ENCODE results near the gene CALCOCO1. TPM values are rescaled to one million over a fixed set of nuclear protein-coding genes. Genes with fewer than 3 reads are reported as not detected.
"Not testable (repeated sequence)": the region's sequence is repeated elsewhere in the genome, so short reads cannot be mapped to it uniquely, and the experiment has no call there.

CALCOCO1 gene
- total RNA-seq, 3 donors from 2014 or later (not counting 1 experiment from before 2014, with no cell fraction given): 215 to 256 (median 226) TPM

DNA sequence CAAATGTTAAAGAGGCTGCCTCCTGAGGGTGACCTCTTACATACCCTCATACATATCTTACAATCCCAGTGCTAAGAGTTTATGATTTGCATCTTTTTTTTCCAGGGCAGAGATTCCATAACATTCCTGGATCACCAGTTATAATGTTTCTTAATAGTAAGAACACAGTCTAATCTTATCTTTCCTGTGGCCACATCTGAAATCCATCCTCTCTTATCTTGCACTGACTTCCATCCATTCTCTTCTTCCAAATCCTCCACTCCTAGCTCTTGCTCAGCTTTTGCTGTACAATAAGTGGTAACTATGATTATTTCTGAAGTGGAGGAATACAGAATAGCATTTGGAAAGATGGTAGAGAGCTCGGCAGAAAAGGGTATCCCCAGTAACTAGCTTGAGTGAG lies 6.3 kb downstream of the CALCOCO1 start:
- H3K4me3 ChIP-seq (ENCODE audit: low read length): no peak overlapping the region
- no peak for DNase-seq
- TF ChIP-seq, protein P1, sequence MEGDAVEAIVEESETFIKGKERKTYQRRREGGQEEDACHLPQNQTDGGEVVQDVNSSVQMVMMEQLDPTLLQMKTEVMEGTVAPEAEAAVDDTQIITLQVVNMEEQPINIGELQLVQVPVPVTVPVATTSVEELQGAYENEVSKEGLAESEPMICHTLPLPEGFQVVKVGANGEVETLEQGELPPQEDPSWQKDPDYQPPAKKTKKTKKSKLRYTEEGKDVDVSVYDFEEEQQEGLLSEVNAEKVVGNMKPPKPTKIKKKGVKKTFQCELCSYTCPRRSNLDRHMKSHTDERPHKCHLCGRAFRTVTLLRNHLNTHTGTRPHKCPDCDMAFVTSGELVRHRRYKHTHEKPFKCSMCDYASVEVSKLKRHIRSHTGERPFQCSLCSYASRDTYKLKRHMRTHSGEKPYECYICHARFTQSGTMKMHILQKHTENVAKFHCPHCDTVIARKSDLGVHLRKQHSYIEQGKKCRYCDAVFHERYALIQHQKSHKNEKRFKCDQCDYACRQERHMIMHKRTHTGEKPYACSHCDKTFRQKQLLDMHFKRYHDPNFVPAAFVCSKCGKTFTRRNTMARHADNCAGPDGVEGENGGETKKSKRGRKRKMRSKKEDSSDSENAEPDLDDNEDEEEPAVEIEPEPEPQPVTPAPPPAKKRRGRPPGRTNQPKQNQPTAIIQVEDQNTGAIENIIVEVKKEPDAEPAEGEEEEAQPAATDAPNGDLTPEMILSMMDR (IDR thresholded peaks at IDR 0.05): no peak
- H3K9me3 Mint-ChIP-seq: no peaks in the 10 kb centered on the region
- H3K4me1 ChIP-seq (ENCODE audit: control insufficient read depth, insufficient read depth, low read length): peaks cover 4% of the 10 kb centered on the region
- H3K27me3 ChIP-seq (ENCODE audit: control insufficient read depth, insufficient read depth, low read length): no peaks in the 10 kb centered on the region
- no peak overlapping the region for H3K27ac ChIP-seq (ENCODE audit: low read length)
- no peak overlapping the region for H3K27ac Mint-ChIP-seq
- no peak for ATAC-seq
- 89% methylated on average over 1 of the region's 1 CpG for WGBS (ENCODE audit: insufficient coverage)
- intact Hi-C loops (cut with micrococcal nuclease): no loop called here
- no peak overlapping the region for H3K4me3 Mint-ChIP-seq
- no peaks in the 10 kb centered on the region for H3K9me3 ChIP-seq (ENCODE audit: control insufficient read depth, insufficient read depth, low read length)
- no peaks in the 10 kb centered on the region for H3K27me3 Mint-ChIP-seq (ENCODE audit: low read depth in 2 of 2)
- H3K36me3 ChIP-seq (ENCODE audit: control insufficient read depth, insufficient read depth, low read length): peaks cover 66% of the 10 kb centered on the region
- H3K4me1 Mint-ChIP-seq: peaks cover 8 to 20% of the 10 kb centered on the region in 2 donors
- H3K36me3 Mint-ChIP-seq: peaks cover 35% of the 10 kb centered on the region

DNA sequence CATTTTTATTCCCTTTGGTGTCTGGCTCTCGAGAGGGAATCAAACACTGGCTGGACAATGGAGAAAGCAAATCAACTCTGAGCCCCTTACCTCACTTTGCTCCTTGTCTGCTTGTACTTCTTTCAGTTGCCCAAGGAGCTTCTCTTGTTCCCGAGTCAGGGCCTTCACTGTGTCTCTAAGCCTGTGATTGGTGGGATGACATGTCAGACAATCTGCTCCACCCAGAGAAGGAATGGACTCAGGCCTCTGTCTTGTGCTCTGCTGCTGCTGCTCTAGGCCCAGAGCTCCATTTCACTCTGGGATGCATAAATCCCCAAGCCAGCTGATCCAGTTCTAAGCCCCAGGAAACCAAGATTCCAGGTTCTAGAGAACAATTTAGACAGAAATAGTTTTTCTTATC lies 7.6 kb downstream of the CALCOCO1 start:
- Histone ChIP-seq H3K4me3 (ENCODE audit: low read length) (no peak overlapping the region), H3K4me1 (ENCODE audit: control insufficient read depth, insufficient read depth, low read length) (no peaks in the 10 kb centered on the region), H3K9me3 (ENCODE audit: control insufficient read depth, insufficient read depth, low read length) (no peaks in the 10 kb centered on the region), H3K27ac (ENCODE audit: low read length) (no peak overlapping the region), H3K36me3 (ENCODE audit: control insufficient read depth, insufficient read depth, low read length) (peaks cover 74% of the 10 kb centered on the region), H3K27me3 (ENCODE audit: control insufficient read depth, insufficient read depth, low read length) (no peaks in the 10 kb centered on the region)
- Mint-ChIP-seq H3K4me3 (no peak overlapping the region), H3K36me3 (peaks cover 35% of the 10 kb centered on the region), H3K27me3 (ENCODE audit: low read depth in 2 of 2) (no peaks in the 10 kb centered on the region), H3K9me3 (no peaks in the 10 kb centered on the region), H3K4me1 (peaks cover 0 to 11% of the 10 kb centered on the region in 2 donors), H3K27ac (no peak overlapping the region)
- DNase-seq (no peak), ATAC-seq (no peak)
- WGBS (ENCODE audit: insufficient coverage): 88% methylated on average over 2 of the region's 2 CpGs
- intact Hi-C loops (cut with micrococcal nuclease): no loop called here
- TF ChIP-seq, protein P1 (IDR thresholded peaks at IDR 0.05): no peak

DNA sequence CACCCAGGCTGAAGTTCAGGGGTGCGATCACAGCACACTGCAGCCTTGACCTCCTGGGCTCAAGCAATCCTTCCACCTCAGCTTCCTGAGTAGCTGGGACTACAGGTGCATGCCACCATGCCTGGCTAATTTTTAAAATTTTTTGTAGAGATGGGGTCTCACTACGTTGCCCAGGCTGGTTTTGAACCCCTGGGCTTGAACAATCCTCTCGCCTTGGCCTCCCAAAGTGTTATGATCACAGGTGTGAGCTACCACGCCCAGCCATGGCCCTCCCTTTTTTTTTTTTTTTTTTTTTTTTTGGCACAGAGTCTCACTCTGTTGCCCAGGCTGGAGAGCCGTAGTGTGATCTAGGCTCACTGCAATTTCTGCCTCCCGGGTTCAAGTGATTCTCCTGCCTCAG lies 8.7 kb downstream of the CALCOCO1 start:
- H3K27me3 Mint-ChIP-seq (ENCODE audit: low read depth in 2 of 2); DNase-seq; H3K27me3 ChIP-seq (ENCODE audit: control insufficient read depth, insufficient read depth, low read length); H3K9me3 Mint-ChIP-seq; H3K4me1 Mint-ChIP-seq; H3K9me3 ChIP-seq (ENCODE audit: control insufficient read depth, insufficient read depth, low read length); H3K27ac ChIP-seq (ENCODE audit: low read length); H3K27ac Mint-ChIP-seq; ATAC-seq; H3K4me3 Mint-ChIP-seq; H3K4me1 ChIP-seq (ENCODE audit: control insufficient read depth, insufficient read depth, low read length); intact Hi-C loops (cut with micrococcal nuclease); H3K4me3 ChIP-seq (ENCODE audit: low read length): not testable (repeated sequence)
- H3K36me3 ChIP-seq (ENCODE audit: control insufficient read depth, insufficient read depth, low read length): peaks cover 72% of the 10 kb centered on the region
- H3K36me3 Mint-ChIP-seq: peaks cover 32% of the 10 kb centered on the region
- WGBS (ENCODE audit: insufficient coverage): 92% methylated on average over 6 of the region's 6 CpGs

DNA sequence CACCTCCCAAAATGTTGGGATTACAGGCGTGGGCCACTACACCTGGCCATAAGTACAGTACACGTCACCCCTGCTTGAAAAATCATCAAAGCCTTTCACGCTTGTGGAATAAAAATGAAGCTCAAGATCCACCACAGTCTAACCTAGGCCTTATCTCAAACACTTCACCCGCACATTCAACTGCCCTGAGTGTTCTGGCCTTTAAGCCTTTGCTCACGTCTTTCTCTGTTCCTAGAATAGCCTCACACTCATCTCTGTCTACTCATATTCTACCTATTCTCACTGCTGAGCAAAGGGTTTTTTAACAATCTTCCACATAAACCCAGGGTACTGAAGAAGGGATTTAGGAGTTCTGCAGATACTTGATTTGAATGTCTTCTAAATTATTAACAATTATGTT lies 9.9 kb downstream of the CALCOCO1 start:
- TF ChIP-seq, protein P1 (IDR thresholded peaks at IDR 0.05): no peak
- H3K9me3 ChIP-seq (ENCODE audit: control insufficient read depth, insufficient read depth, low read length): no peaks in the 10 kb centered on the region
- no peaks in the 10 kb centered on the region for H3K27me3 ChIP-seq (ENCODE audit: control insufficient read depth, insufficient read depth, low read length)
- H3K4me1 ChIP-seq (ENCODE audit: control insufficient read depth, insufficient read depth, low read length): no peaks in the 10 kb centered on the region
- Mint-ChIP-seq H3K9me3 (no peaks in the 10 kb centered on the region), H3K36me3 (peaks cover 40% of the 10 kb centered on the region), H3K27ac (no peak overlapping the region), H3K27me3 (ENCODE audit: low read depth in 2 of 2) (no peaks in the 10 kb centered on the region), H3K4me3 (no peak overlapping the region), H3K4me1 (peaks cover 0 to 6% of the 10 kb centered on the region in 2 donors)
- no peak for ATAC-seq
- no peak overlapping the region for H3K27ac ChIP-seq (ENCODE audit: low read length)
- DNase-seq: no peak
- intact Hi-C loops (cut with micrococcal nuclease): no loop called here
- H3K4me3 ChIP-seq (ENCODE audit: low read length): no peak overlapping the region
- H3K36me3 ChIP-seq (ENCODE audit: control insufficient read depth, insufficient read depth, low read length): peaks cover 76% of the 10 kb centered on the region
- WGBS (ENCODE audit: insufficient coverage): 87% methylated on average over 5 of the region's 5 CpGs

All from natural killer cell (primary cell).